IMR-90 (cell line): ENCODE results near the gene ZBTB11. TPM values are rescaled to one million over a fixed set of nuclear protein-coding genes. Genes with fewer than 3 reads are reported as not detected.

Experiments
- ATAC-seq: fragments of 200-7000 bp; cut with Tn5 transposase; 2 replicates; pipeline ENCODE4 v1.9.1; 2020; ENCODE audit warnings: low read depth, mild to moderate bottlenecking, moderate library complexity
- BruUV-seq: library from RNA; stranded (reverse); fragments of 400-500 nt; replicated peaks from 2 replicates; lab custom pipeline; 2021; lab: Mats Ljungman, UMichigan
- CTCF ChIA-PET: fragments of 300-600 bp; formaldehyde crosslinking; extraction: SDS; loops from one replicate; lab custom pipeline; 2021; ENCODE audit warnings: antibody characterized with exemption; lab: Yijun Ruan, JAX
- POLR2A ChIA-PET: fragments of 300-600 bp; sonication (Branson Sonifier 250); formaldehyde crosslinking; loops from one replicate; lab custom pipeline; 2022; ENCODE audit warnings: antibody characterized with exemption; ENCODE audit not compliant: unreplicated experiment; lab: Charles Lee
- DNase-seq: peaks from one replicate; pipeline ENCODE4 v3.0.0; 2013
- H2AFZ ChIP-seq: replicated peaks from 2 replicates; pipeline ENCODE3; 2013; ENCODE audit warnings: low read length, mild to moderate bottlenecking; ENCODE audit not compliant: poor library complexity
- H2AK5ac ChIP-seq: 2 replicates; pipeline ENCODE4 v1.6.1; 2013; ENCODE audit warnings: low read depth, low read length, inconsistent platforms
- H2AK9ac ChIP-seq: replicated peaks from 2 replicates; pipeline ENCODE3; 2013; ENCODE audit warnings: mild to moderate bottlenecking, low read depth, low read length, moderate library complexity; ENCODE audit not compliant: poor library complexity
- H2BK120ac ChIP-seq: 2 replicates; pipeline ENCODE4 v1.6.1; 2013; ENCODE audit warnings: low read depth, low read length, inconsistent platforms
- H2BK15ac ChIP-seq: 3 replicates; pipeline ENCODE4 v1.6.1; 2013; ENCODE audit warnings: low read depth, low read length, inconsistent platforms
- H2BK20ac ChIP-seq: 2 replicates; pipeline ENCODE4 v1.6.1; 2013; ENCODE audit warnings: low read depth, mild to moderate bottlenecking, inconsistent platforms, low read length, moderate library complexity
- H2BK5ac ChIP-seq: 2 replicates; pipeline ENCODE4 v1.6.1; 2013; ENCODE audit warnings: mild to moderate bottlenecking, low read depth, low read length, inconsistent platforms; ENCODE audit not compliant: poor library complexity, severe bottlenecking
- H3K14ac ChIP-seq: replicated peaks from 2 replicates; pipeline ENCODE4 v1.6.1; 2013; ENCODE audit warnings: low read depth, low read length, inconsistent platforms
- H3K18ac ChIP-seq: 2 replicates; pipeline ENCODE4 v1.6.1; 2013; ENCODE audit warnings: low read depth, low read length, control low read depth
- H3K23ac ChIP-seq: 2 replicates; pipeline ENCODE4 v1.6.1; 2013; ENCODE audit warnings: low read depth, low read length, inconsistent platforms
- H3K27ac ChIP-seq: 2 replicates; pipeline ENCODE4 v1.5.1; 2013; ENCODE audit warnings: mild to moderate bottlenecking, control low read depth, low read length; ENCODE audit not compliant: insufficient read depth
- H3K27me3 ChIP-seq: 2 replicates; pipeline ENCODE4 v1.6.1; 2013; ENCODE audit warnings: low read length; ENCODE audit not compliant: control insufficient read depth, insufficient read depth
- H3K36me3 ChIP-seq: 2 replicates; pipeline ENCODE4 v1.6.1; 2013; ENCODE audit warnings: low read length, mixed read lengths; ENCODE audit not compliant: control insufficient read depth, insufficient read depth
- H3K4ac ChIP-seq: 2 replicates; pipeline ENCODE4 v1.6.1; 2013; ENCODE audit warnings: low read depth, low read length, inconsistent platforms
- H3K4me1 ChIP-seq: 2 replicates; pipeline ENCODE4 v1.6.1; 2013; ENCODE audit warnings: low read length, mixed read lengths; ENCODE audit not compliant: control insufficient read depth, insufficient read depth
- H3K4me2 ChIP-seq: 2 replicates; pipeline ENCODE4 v1.6.1; 2013; ENCODE audit warnings: low read depth, mild to moderate bottlenecking, control low read depth, low read length, moderate library complexity
- H3K4me3 ChIP-seq: 2 replicates; pipeline ENCODE4 v1.5.1; 2013; ENCODE audit warnings: low read depth, mild to moderate bottlenecking, control low read depth, low read length, moderate library complexity; ENCODE audit not compliant: insufficient read depth
- H3K56ac ChIP-seq: 2 replicates; pipeline ENCODE4 v1.6.1; 2013; ENCODE audit warnings: low read length, inconsistent platforms; ENCODE audit not compliant: insufficient read depth; ENCODE audit errors: extremely low read depth
- H3K79me1 ChIP-seq, 2 experiments: 2 replicates each; pipeline ENCODE4 v1.6.1; 2013; ENCODE audit warnings: low read length in 2 of 2, inconsistent platforms in 1 of 2, low read depth in 1 of 2
- H3K9ac ChIP-seq: 2 replicates; pipeline ENCODE4 v1.6.1; 2013; ENCODE audit warnings: low read depth, low read length, control low read depth
- H3K9me1 ChIP-seq: 2 replicates; pipeline ENCODE4 v1.6.1; 2013; ENCODE audit warnings: low read length, inconsistent platforms; ENCODE audit not compliant: insufficient read depth
- H3K9me3 ChIP-seq: 2 replicates; pipeline ENCODE4 v1.6.1; 2013; ENCODE audit warnings: low read length; ENCODE audit not compliant: control insufficient read depth, insufficient read depth
- H4K20me1 ChIP-seq: 2 replicates; pipeline ENCODE4 v1.6.1; 2013; ENCODE audit warnings: low read length, inconsistent platforms; ENCODE audit not compliant: insufficient read depth
- H4K5ac ChIP-seq: 2 replicates; pipeline ENCODE4 v1.6.1; 2013; ENCODE audit warnings: mild to moderate bottlenecking, low read depth, low read length, control low read depth
- H4K8ac ChIP-seq, 2 experiments: 2 replicates each; pipeline ENCODE4 v1.6.1; 2013; ENCODE audit warnings: low read depth in 2 of 2, low read length in 2 of 2, control low read depth in 1 of 2, inconsistent platforms in 1 of 2
- H4K91ac ChIP-seq: 2 replicates; pipeline ENCODE4 v1.6.1; 2013; ENCODE audit warnings: low read depth, low read length, inconsistent platforms; ENCODE audit not compliant: insufficient read depth
- BHLHE40 ChIP-seq: fragments of 150-350 bp; IDR thresholded peaks from 2 replicates; pipeline ENCODE4 v1.6.1; 2016; ENCODE audit warnings: mild to moderate bottlenecking, low read depth, low read length
- CEBPB ChIP-seq: IDR thresholded peaks from 2 replicates; pipeline ENCODE4 v1.6.1; 2012; ENCODE audit warnings: low read depth, low read length, improper control_type of control experiment
- CHD1 ChIP-seq: IDR thresholded peaks from 2 replicates; pipeline ENCODE4 v1.6.1; 2012; ENCODE audit warnings: low read depth, low read length, improper control_type of control experiment
- CTCF ChIP-seq: conservative IDR thresholded peaks from 2 replicates; pipeline ENCODE4 v1.5.1; 2012; ENCODE audit warnings: mild to moderate bottlenecking, low read depth, low read length, improper control_type of control experiment
- FOS ChIP-seq: fragments of 150-350 bp; IDR thresholded peaks from 2 replicates; pipeline ENCODE4 v1.6.1; 2016; ENCODE audit warnings: low read depth, low read length
- MAFK ChIP-seq: IDR thresholded peaks from 2 replicates; pipeline ENCODE4 v1.6.1; 2012; ENCODE audit warnings: low read depth, low read length, improper control_type of control experiment
- MAZ ChIP-seq: IDR thresholded peaks from 2 replicates; pipeline ENCODE4 v1.6.1; 2012; ENCODE audit warnings: low read depth, mild to moderate bottlenecking, low read length, improper control_type of control experiment, moderate library complexity, borderline replicate concordance
- MXI1 ChIP-seq: IDR thresholded peaks from 2 replicates; pipeline ENCODE4 v1.6.1; 2012; ENCODE audit warnings: low read depth, mild to moderate bottlenecking, low read length, moderate library complexity, borderline replicate concordance
- NFE2L2 ChIP-seq: fragments of 150-350 bp; IDR thresholded peaks from 2 replicates; pipeline ENCODE4 v1.6.1; 2016; ENCODE audit warnings: low read depth, mild to moderate bottlenecking, low read length
- POLR2A ChIP-seq: IDR thresholded peaks from 2 replicates; pipeline ENCODE4 v1.6.1; 2012; ENCODE audit warnings: mild to moderate bottlenecking, low read depth, low read length
- RAD21 ChIP-seq: IDR thresholded peaks from 2 replicates; pipeline ENCODE4 v1.6.1; 2012; ENCODE audit warnings: low read length, improper control_type of control experiment
- RCOR1 ChIP-seq: IDR thresholded peaks from 2 replicates; pipeline ENCODE4 v1.6.1; 2012; ENCODE audit warnings: mild to moderate bottlenecking, low read length, improper control_type of control experiment; ENCODE audit not compliant: insufficient replicate concordance
- RFX5 ChIP-seq: IDR thresholded peaks from 2 replicates; pipeline ENCODE4 v1.8.0; 2012; ENCODE audit warnings: low read depth, mild to moderate bottlenecking, low read length, moderate library complexity
- SMC3 ChIP-seq: fragments of 150-350 bp; IDR thresholded peaks from 2 replicates; pipeline ENCODE4 v1.6.1; 2016; ENCODE audit warnings: low read depth, mild to moderate bottlenecking, antibody characterized with exemption, low read length, moderate library complexity
- WGBS, 2 experiments: methylation state at CpG; one replicate each; pipeline versions ENCODE4 v1.1.5 to v1.1.7; 2013; ENCODE audit warnings: missing lambda C conversion rate in 2 of 2; ENCODE audit not compliant: insufficient read length in 1 of 2; ENCODE audit errors: extremely low coverage in 2 of 2; 5-methylcytosine and 5-hydroxymethylcytosine counted together
- dilution Hi-C: fragments of 300-500 bp; cut with HindIII; formaldehyde crosslinking; loops from one replicate; pipeline ENCODE4 v1.14.3; 2018; ENCODE audit warnings: low sequenced_read_pairs; ENCODE audit not compliant: unreplicated experiment
- in situ Hi-C: fragments of 300-500 bp; cut with MboI; formaldehyde crosslinking; loops from 3 replicates; pipeline ENCODE4 v1.14.3; 2019; ENCODE audit warnings: low sequenced_read_pairs, inconsistent platforms, mixed read lengths
- intact Hi-C: fragments of 100-400 bp; cut with micrococcal nuclease; formaldehyde crosslinking; loops from 2 replicates; pipeline ENCODE4 v1.10.0; 2022
- polyA plus RNA-seq, 3 experiments: library from polyadenylated mRNA; depleted of rRNA; stranded (reverse); fragments of >200 nt; gene quantifications; 2 replicates each; pipeline ENCODE4 v1.2.3, GENCODE V29; 2012; ENCODE audit warnings: low replicate concordance in 1 of 3
- total RNA-seq: library from RNA; depleted of rRNA; stranded (reverse); fragments of >200 nt; gene quantifications from 2 replicates; pipeline ENCODE4 v1.2.3, GENCODE V29; 2012
- TF ChIP-seq, protein P1 (sequence below): fragments of 150-350 bp; IDR thresholded peaks from 2 replicates; pipeline ENCODE4 v1.6.1; 2016; ENCODE audit warnings: low read depth, mild to moderate bottlenecking, low read length, moderate library complexity, borderline replicate concordance
- TF ChIP-seq, protein P2 (sequence below): fragments of 150-350 bp; IDR thresholded peaks from 2 replicates; pipeline ENCODE4 v1.6.1; 2017; ENCODE audit warnings: mild to moderate bottlenecking, antibody characterized with exemption, low read length, low read depth

Gene ZBTB11
- total and polyA plus RNA-seq, 2 of the 4 experiments (the other 2 are of a cell fraction) = 6.0 to 17.2 TPM

GRCh38 chr3:101660714-101661113, 16.2 kb downstream of the ZBTB11 start:
- Histone ChIP-seq H3K9me3 (no peaks in the 10 kb centered on the region), H3K9ac (no peak overlapping the region), H3K4me3 (no peak overlapping the region), H3K4ac (no peak overlapping the region), H2AK9ac (no peak overlapping the region), H3K4me1 (no peaks in the 10 kb centered on the region), H3K79me1 (peaks cover 0 to 6% of the 10 kb centered on the region in 2 experiments; a peak in 2 of 4 replicates), H3K36me3 (peaks cover 31% of the 10 kb centered on the region), H2BK20ac (no peak overlapping the region), H3K23ac (no peak overlapping the region), H3K14ac (no peak overlapping the region), H3K56ac (no peak overlapping the region), H2BK15ac (no peak overlapping the region), H4K20me1 (no peaks in the 10 kb centered on the region), H4K91ac (no peak overlapping the region), H2BK120ac (no peak overlapping the region), H3K4me2 (no peak overlapping the region), H3K27ac (no peak overlapping the region), H2BK5ac (no peak overlapping the region), H3K9me1 (no peaks in the 10 kb centered on the region), H4K8ac (no peak overlapping the region), H2AFZ (no peak overlapping the region), H2AK5ac (no peak overlapping the region), H3K18ac (no peak overlapping the region), H4K5ac (no peak overlapping the region), H3K27me3 (no peaks in the 10 kb centered on the region)
- CTCF ChIA-PET = no interaction called here
- DNase-seq (no peak), ATAC-seq (no peak)
- intact Hi-C loops (no loop called here), in situ Hi-C loops (no loop called here), dilution Hi-C loops (no loop called here)
- WGBS, 2 experiments = 100% methylated on average over 1 of the region's 3 CpGs; no CpG with 5 or more reads in 1 of the 2 experiments
- no TSS peak for BruUV-seq
- POLR2A ChIA-PET = no interaction called here
- TF ChIP-seq RAD21 = no peak
- no peak for TF ChIP-seq MAZ
- no peak for TF ChIP-seq CHD1
- no peak for TF ChIP-seq MXI1
- TF ChIP-seq RCOR1 = no peak
- TF ChIP-seq SMC3 = no peak
- TF ChIP-seq FOS = no peak
- TF ChIP-seq, protein P1, sequence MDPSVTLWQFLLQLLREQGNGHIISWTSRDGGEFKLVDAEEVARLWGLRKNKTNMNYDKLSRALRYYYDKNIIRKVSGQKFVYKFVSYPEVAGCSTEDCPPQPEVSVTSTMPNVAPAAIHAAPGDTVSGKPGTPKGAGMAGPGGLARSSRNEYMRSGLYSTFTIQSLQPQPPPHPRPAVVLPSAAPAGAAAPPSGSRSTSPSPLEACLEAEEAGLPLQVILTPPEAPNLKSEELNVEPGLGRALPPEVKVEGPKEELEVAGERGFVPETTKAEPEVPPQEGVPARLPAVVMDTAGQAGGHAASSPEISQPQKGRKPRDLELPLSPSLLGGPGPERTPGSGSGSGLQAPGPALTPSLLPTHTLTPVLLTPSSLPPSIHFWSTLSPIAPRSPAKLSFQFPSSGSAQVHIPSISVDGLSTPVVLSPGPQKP = no peak
- no peak for TF ChIP-seq POLR2A
- TF ChIP-seq BHLHE40 = no peak
- TF ChIP-seq RFX5 = no peak
- no peak for TF ChIP-seq CTCF
- no peak for TF ChIP-seq CEBPB
- no peak for TF ChIP-seq NFE2L2
- TF ChIP-seq, protein P2, sequence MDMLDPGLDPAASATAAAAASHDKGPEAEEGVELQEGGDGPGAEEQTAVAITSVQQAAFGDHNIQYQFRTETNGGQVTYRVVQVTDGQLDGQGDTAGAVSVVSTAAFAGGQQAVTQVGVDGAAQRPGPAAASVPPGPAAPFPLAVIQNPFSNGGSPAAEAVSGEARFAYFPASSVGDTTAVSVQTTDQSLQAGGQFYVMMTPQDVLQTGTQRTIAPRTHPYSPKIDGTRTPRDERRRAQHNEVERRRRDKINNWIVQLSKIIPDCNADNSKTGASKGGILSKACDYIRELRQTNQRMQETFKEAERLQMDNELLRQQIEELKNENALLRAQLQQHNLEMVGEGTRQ = no peak
- TF ChIP-seq MAFK = no peak
